Measurements from ENCODE around the gene ZNF367. TPM values are rescaled to one million over a fixed set of nuclear protein-coding genes. Genes with fewer than 3 reads are reported as not detected.

The ZNF367 gene
- total and polyA plus RNA-seq, 2 experiments from 2014 or later, result 2.5 to 12.3 TPM

DNA sequence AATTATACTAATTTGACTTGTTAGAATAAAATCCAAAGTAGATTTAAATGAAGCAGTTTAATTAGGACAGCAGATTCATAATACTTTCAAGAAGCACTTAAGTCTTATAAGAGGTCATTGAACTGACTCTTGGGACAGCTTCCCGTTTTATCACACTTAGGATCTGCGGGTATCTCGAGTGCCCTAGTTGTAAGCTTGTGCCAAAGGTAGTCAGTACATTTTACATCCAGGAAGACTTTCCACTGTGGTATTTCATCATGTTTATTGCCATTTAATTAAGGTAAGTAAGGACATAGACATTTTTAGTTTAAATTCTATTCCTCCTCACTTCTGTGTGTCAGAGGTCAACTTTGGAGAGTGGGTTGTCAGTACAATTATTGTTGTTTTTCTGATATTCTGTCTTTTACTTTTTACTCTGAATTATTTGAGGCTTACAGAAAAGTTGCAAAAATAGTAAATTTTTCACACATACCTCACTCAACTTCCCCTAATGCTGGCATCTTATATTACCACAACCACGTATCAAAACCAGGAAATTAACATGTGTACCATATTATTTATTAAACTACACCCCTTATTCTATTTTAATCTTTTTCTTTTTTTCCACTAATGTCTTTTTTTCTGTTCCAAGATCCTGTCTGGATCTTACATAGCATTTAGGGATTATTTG is 7.5 kb upstream of the ZNF367 start:
- ATAC-seq (no peak), DNase-seq (ENCODE audit: low spot score) (no peak)
- H3F3A ChIP-seq (replicated peaks; ENCODE audit: low read depth), result no peaks in the 10 kb centered on the region
- peaks cover 9% of the 10 kb centered on the region for H3K4me1 ChIP-seq (ENCODE audit: insufficient read depth)
- no peaks in the 10 kb centered on the region for H3K79me2 ChIP-seq (replicated peaks; ENCODE audit: insufficient read depth)
- Mint-ChIP-seq H3K27ac (no peak overlapping the region), H3K36me3 (ENCODE audit: low read depth) (no peaks in the 10 kb centered on the region), H3K9me3 (no peaks in the 10 kb centered on the region), H3K4me3 (no peak overlapping the region), H3K27me3 (ENCODE audit: insufficient read depth, low read depth, poor library complexity) (peaks cover 6% of the 10 kb centered on the region), H3K4me1 (peaks cover 15% of the 10 kb centered on the region)
- H3K27me3 ChIP-seq (ENCODE audit: insufficient read depth), result no peaks in the 10 kb centered on the region
- no peak overlapping the region for H3K4me3 ChIP-seq
- H3K27ac ChIP-seq (ENCODE audit: low read depth), result no peak overlapping the region
- TF ChIP-seq CREB1 (CRISPR knock-in tag; IDR thresholded peaks at IDR 0.05; ENCODE audit: low read depth) (no peak), ZNF114 (CRISPR knock-in tag; IDR thresholded peaks at IDR 0.05) (no peak), STAT1 (IDR thresholded peaks at IDR 0.05; ENCODE audit: unreplicated experiment) (no peak), NANOG (IDR thresholded peaks at IDR 0.05; ENCODE audit: borderline replicate concordance) (no peak), POLR2AphosphoS5 (IDR thresholded peaks at IDR 0.05; ENCODE audit: low read depth) (no peak)
- TF ChIP-seq, protein P1, sequence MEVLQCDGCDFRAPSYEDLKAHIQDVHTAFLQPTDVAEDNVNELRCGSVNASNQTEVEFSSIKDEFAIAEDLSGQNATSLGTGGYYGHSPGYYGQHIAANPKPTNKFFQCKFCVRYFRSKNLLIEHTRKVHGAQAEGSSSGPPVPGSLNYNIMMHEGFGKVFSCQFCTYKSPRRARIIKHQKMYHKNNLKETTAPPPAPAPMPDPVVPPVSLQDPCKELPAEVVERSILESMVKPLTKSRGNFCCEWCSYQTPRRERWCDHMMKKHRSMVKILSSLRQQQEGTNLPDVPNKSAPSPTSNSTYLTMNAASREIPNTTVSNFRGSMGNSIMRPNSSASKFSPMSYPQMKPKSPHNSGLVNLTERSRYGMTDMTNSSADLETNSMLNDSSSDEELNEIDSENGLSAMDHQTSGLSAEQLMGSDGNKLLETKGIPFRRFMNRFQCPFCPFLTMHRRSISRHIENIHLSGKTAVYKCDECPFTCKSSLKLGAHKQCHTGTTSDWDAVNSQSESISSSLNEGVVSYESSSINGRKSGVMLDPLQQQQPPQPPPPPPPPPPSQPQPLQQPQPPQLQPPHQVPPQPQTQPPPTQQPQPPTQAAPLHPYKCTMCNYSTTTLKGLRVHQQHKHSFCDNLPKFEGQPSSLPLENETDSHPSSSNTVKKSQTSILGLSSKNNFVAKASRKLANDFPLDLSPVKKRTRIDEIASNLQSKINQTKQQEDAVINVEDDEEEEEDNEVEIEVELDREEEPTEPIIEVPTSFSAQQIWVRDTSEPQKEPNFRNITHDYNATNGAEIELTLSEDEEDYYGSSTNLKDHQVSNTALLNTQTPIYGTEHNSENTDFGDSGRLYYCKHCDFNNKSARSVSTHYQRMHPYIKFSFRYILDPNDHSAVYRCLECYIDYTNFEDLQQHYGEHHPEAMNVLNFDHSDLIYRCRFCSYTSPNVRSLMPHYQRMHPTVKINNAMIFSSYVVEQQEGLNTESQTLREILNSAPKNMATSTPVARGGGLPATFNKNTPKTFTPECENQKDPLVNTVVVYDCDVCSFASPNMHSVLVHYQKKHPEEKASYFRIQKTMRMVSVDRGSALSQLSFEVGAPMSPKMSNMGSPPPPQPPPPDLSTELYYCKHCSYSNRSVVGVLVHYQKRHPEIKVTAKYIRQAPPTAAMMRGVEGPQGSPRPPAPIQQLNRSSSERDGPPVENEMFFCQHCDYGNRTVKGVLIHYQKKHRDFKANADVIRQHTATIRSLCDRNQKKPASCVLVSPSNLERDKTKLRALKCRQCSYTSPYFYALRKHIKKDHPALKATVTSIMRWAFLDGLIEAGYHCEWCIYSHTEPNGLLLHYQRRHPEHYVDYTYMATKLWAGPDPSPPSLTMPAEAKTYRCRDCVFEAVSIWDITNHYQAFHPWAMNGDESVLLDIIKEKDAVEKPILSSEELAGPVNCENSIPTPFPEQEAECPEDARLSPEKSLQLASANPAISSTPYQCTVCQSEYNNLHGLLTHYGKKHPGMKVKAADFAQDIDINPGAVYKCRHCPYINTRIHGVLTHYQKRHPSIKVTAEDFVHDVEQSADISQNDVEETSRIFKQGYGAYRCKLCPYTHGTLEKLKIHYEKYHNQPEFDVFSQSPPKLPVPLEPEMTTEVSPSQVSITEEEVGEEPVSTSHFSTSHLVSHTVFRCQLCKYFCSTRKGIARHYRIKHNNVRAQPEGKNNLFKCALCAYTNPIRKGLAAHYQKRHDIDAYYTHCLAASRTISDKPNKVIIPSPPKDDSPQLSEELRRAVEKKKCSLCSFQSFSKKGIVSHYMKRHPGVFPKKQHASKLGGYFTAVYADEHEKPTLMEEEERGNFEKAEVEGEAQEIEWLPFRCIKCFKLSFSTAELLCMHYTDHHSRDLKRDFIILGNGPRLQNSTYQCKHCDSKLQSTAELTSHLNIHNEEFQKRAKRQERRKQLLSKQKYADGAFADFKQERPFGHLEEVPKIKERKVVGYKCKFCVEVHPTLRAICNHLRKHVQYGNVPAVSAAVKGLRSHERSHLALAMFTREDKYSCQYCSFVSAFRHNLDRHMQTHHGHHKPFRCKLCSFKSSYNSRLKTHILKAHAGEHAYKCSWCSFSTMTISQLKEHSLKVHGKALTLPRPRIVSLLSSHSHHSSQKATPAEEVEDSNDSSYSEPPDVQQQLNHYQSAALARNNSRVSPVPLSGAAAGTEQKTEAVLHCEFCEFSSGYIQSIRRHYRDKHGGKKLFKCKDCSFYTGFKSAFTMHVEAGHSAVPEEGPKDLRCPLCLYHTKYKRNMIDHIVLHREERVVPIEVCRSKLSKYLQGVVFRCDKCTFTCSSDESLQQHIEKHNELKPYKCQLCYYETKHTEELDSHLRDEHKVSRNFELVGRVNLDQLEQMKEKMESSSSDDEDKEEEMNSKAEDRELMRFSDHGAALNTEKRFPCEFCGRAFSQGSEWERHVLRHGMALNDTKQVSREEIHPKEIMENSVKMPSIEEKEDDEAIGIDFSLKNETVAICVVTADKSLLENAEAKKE (CRISPR knock-in tag; IDR thresholded peaks at IDR 0.05), result no peak
- TF ChIP-seq, protein P2, sequence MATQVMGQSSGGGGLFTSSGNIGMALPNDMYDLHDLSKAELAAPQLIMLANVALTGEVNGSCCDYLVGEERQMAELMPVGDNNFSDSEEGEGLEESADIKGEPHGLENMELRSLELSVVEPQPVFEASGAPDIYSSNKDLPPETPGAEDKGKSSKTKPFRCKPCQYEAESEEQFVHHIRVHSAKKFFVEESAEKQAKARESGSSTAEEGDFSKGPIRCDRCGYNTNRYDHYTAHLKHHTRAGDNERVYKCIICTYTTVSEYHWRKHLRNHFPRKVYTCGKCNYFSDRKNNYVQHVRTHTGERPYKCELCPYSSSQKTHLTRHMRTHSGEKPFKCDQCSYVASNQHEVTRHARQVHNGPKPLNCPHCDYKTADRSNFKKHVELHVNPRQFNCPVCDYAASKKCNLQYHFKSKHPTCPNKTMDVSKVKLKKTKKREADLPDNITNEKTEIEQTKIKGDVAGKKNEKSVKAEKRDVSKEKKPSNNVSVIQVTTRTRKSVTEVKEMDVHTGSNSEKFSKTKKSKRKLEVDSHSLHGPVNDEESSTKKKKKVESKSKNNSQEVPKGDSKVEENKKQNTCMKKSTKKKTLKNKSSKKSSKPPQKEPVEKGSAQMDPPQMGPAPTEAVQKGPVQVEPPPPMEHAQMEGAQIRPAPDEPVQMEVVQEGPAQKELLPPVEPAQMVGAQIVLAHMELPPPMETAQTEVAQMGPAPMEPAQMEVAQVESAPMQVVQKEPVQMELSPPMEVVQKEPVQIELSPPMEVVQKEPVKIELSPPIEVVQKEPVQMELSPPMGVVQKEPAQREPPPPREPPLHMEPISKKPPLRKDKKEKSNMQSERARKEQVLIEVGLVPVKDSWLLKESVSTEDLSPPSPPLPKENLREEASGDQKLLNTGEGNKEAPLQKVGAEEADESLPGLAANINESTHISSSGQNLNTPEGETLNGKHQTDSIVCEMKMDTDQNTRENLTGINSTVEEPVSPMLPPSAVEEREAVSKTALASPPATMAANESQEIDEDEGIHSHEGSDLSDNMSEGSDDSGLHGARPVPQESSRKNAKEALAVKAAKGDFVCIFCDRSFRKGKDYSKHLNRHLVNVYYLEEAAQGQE (IDR thresholded peaks at IDR 0.05; ENCODE audit: unreplicated experiment), result no peak
- TF ChIP-seq, protein P3, sequence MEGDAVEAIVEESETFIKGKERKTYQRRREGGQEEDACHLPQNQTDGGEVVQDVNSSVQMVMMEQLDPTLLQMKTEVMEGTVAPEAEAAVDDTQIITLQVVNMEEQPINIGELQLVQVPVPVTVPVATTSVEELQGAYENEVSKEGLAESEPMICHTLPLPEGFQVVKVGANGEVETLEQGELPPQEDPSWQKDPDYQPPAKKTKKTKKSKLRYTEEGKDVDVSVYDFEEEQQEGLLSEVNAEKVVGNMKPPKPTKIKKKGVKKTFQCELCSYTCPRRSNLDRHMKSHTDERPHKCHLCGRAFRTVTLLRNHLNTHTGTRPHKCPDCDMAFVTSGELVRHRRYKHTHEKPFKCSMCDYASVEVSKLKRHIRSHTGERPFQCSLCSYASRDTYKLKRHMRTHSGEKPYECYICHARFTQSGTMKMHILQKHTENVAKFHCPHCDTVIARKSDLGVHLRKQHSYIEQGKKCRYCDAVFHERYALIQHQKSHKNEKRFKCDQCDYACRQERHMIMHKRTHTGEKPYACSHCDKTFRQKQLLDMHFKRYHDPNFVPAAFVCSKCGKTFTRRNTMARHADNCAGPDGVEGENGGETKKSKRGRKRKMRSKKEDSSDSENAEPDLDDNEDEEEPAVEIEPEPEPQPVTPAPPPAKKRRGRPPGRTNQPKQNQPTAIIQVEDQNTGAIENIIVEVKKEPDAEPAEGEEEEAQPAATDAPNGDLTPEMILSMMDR (conservative IDR thresholded peaks at IDR 0.05; ENCODE audit: low read depth in 2 of 2), result no peak
- H2AFZ ChIP-seq, result no peak overlapping the region
- H3K36me3 ChIP-seq (ENCODE audit: insufficient read depth), result no peaks in the 10 kb centered on the region
- H3K9me2 ChIP-seq (ENCODE audit: insufficient read depth), result no peaks in the 10 kb centered on the region
- H3K4me2 ChIP-seq, result no peak overlapping the region
- no peaks in the 10 kb centered on the region for H4K20me1 ChIP-seq (replicated peaks; ENCODE audit: insufficient read depth)
